GM12873 (cell line): ENCODE data around the gene ABCA12.

Experiments
- TF ChIP-seq, protein P1 (sequence below): IDR thresholded peaks from 2 replicates; pipeline ENCODE4 v1.5.1; 2012; ENCODE audit warnings: low read depth, mild to moderate bottlenecking, moderate library complexity, low read length, control low read depth; ENCODE audit not compliant: insufficient read depth; ENCODE audit errors: missing control alignments

Gene ABCA12

DNA sequence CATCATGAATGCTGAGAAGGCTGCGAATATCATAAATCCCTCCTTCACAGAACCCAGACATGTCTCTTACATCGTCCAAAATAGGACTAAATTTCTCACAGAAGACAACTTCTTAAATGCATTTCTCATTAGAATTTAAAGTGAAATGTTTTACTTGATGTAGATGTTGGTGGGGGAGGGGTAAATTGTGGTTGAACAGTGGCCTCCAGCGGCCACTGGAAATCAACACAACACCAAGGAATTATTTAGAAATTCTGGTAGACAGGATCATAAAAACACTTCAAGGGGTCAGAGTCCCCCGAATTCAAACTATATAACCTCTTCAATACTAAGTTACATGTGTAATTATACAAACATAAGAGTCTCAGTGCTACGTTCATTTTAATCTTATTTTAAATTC is 135.9 kb downstream of the ABCA12 start:
- TF ChIP-seq, protein P1, sequence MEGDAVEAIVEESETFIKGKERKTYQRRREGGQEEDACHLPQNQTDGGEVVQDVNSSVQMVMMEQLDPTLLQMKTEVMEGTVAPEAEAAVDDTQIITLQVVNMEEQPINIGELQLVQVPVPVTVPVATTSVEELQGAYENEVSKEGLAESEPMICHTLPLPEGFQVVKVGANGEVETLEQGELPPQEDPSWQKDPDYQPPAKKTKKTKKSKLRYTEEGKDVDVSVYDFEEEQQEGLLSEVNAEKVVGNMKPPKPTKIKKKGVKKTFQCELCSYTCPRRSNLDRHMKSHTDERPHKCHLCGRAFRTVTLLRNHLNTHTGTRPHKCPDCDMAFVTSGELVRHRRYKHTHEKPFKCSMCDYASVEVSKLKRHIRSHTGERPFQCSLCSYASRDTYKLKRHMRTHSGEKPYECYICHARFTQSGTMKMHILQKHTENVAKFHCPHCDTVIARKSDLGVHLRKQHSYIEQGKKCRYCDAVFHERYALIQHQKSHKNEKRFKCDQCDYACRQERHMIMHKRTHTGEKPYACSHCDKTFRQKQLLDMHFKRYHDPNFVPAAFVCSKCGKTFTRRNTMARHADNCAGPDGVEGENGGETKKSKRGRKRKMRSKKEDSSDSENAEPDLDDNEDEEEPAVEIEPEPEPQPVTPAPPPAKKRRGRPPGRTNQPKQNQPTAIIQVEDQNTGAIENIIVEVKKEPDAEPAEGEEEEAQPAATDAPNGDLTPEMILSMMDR, result peak; percentile 54

DNA sequence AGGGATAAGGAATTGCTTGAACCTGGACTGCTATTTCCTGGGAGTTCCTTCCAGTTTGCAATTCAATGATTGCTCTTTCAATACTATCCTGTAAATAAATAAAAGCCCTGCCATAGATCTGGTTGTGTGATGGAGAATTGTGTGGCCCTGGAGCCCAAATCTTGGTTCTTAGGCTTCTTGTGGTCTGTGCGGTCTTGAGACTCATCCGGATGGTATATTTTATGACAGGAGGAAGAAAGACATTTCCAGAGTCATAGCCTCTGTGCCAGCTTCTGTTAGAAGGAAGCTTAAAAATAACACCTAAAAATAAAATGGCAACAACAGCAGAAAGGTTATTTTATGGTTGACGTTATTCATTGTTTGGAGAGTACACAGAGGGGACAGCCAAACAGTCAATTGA is 137.7 kb downstream of the ABCA12 start:
- TF ChIP-seq, protein P1, result no peak

DNA sequence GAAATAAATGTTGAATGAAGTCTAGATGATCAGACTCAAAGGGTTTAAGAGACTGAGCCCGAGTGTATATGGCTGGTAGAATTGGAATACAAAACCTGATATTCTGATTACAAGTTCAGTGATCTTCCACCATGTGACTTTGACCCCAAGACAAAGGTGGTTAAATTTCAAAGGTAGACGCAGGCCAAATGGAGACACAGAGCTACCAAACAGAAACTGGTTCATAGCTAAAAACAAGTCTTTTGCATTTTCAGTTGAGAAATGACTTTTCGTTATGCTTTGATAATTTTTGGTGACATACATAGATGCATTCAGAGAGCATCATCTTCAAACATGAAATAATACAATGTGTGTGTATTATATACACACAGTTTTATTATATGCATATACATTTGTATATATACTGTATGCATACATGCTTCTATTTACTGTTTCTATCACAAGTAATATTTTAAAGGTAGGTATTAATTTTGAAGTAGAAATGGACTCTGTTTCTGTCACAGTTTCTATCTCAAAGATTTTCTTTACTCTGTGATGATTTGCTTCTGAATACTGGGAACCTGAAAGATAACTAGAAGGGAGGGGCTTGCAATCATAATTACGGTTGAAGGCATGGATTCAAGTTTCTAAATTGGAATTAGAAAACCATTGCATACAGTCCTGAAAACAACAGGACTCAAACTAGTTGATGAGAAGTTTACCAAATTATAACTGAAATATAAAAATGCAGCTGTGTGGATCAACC is 142.3 kb downstream of the ABCA12 start:
- TF ChIP-seq, protein P1, result no peak

DNA sequence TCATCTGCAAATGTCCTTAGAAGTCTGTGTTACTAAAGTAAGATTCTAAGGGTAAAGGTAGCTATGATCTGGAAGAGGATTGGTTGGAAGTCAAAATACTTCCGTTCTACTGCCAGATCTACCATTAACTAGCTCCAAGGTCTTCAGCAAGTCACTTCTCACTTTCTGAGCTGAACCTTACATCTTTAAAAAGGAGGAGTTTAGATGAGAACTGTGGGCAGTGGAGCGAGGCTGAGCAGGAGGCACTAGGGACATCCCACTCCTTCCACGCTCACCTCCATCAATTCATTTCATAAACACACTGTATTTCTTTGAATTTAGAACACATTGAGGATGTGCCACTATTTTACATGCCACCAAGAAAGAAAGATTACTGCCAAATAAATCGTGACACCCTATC is 143.0 kb downstream of the ABCA12 start:
- TF ChIP-seq, protein P1, result no peak

DNA sequence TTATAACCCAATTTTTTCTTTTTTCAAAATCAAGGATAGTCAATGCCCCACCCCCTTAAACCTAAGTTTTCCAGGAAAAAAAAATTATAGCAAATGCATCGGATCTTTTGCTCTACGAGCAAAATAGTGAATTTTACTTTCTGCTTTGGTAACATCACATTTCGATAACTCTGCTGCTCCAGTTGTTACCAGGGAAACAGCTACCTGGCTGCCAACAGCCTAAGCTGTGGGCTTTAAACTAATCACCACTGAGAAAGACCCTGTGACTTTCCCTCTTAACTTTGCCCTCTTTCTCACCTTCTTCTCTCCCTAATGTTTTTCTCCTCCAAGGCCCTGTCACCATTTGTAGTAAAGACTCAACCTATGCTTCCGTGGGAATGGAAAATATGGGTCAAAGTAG is 145.5 kb downstream of the ABCA12 start:
- TF ChIP-seq, protein P1, result no peak

DNA sequence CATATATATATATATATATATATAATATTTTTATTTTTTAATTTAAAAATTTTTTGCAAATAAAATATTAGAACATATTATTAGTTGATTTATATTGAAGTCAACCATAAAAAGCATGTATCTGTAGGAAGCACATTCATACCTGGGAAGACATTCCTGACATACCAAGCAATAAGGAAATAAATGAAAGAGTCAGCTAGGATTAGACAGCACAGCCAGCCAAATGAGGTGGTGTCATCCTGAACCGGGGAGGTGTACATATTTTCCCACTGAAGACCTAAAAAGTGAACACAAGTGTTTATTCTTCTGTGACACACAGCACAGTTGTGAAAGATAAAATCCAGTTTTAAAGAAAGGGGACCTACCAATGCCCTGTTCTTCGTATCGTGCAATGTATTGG is 149.2 kb downstream of the ABCA12 start:
- TF ChIP-seq, protein P1, result no peak

DNA sequence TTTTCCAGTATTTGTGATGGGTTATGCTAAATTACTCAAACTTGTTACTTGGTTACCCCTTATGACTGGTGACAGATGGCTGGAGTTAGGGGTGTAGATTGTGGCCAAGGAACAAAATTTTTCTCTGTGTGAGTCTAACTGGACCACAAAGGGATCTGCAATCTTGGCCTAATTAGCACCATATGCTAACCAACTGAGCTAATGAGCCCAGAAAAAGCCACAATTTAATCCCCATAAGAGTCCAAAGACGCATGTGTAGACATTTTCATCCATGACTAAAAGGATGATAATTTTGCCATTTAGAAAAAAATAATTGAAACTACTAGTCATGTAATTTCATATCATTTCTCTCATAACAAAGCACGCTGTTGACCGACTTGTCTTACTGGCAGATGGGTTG is 151.2 kb downstream of the ABCA12 start:
- TF ChIP-seq, protein P1, result no peak

DNA sequence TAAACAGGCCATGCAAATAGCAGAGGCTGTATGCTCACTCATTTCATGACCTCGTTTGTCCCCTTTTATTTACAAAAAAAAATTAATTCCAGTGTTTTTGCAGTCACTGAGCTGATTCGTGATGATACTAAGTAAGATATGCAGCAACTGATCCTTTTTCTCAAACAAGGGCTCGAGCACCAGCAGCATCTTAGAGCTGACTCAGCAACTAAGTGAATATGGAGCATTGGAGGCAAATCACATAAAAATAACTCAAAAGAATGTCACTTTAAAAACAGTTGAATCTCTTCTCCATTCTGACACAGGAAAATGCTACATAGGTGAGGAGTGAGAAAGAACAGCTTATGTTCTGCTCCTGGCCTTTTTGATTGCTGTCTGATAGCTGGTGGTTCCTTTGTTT is 152.8 kb downstream of the ABCA12 start:
- TF ChIP-seq, protein P1, result no peak
